SU-DHL-6 (cell line): Measurements from ENCODE around the gene RGS21.

Source experiments
- H2AFZ ChIP-seq: fragments of 200-600 bp; sonication (generic); 2 replicates; pipeline ENCODE4 v1.6.1; 2014; ENCODE audit warnings: low read depth, mild to moderate bottlenecking, moderate library complexity, mixed read lengths, antibody characterized with exemption, low read length; ENCODE audit not compliant: severe bottlenecking
- H3F3A ChIP-seq: fragments of 200-600 bp; shearing (Covaris generic); 2 replicates; pipeline ENCODE4 v1.6.0; 2016; ENCODE audit warnings: antibody characterized with exemption, mild to moderate bottlenecking; ENCODE audit not compliant: insufficient read depth
- H3K27ac ChIP-seq: fragments of 200-600 bp; sonication (generic); 2 replicates; pipeline ENCODE4 v1.5.1; 2016; ENCODE audit warnings: low read depth, mild to moderate bottlenecking, low read length, moderate library complexity, mixed read lengths
- H3K27me3 ChIP-seq: fragments of 200-600 bp; sonication (generic), shearing (Covaris generic); 2 replicates; pipeline ENCODE4 v1.6.0; 2014; ENCODE audit warnings: mild to moderate bottlenecking, low read length
- H3K36me3 ChIP-seq: fragments of 200-600 bp; sonication (generic); 2 replicates; pipeline ENCODE4 v1.6.1; 2014; ENCODE audit warnings: mild to moderate bottlenecking, low read length, mixed read lengths
- H3K4me2 ChIP-seq: fragments of 300-600, 200-600 bp; shearing (Covaris generic), sonication (generic); 2 replicates; pipeline ENCODE4 v1.6.0; 2014; ENCODE audit warnings: low read length, low read depth, mild to moderate bottlenecking; ENCODE audit not compliant: poor library complexity, severe bottlenecking
- H3K4me3 ChIP-seq: fragments of 200-600 bp; sonication (generic); 2 replicates; pipeline ENCODE4 v1.5.1; 2014; ENCODE audit warnings: antibody characterized with exemption, low read length, mild to moderate bottlenecking, mixed read lengths; ENCODE audit not compliant: insufficient read depth, poor library complexity, severe bottlenecking
- H3K79me2 ChIP-seq: fragments of 200-600 bp; sonication (generic); 2 replicates; pipeline ENCODE4 v1.6.1; 2014; ENCODE audit warnings: mild to moderate bottlenecking, low read length, moderate library complexity; ENCODE audit not compliant: insufficient read depth
- H3K9ac ChIP-seq: fragments of 200-600 bp; sonication (generic); 2 replicates; pipeline ENCODE4 v1.7.0; 2014; ENCODE audit warnings: mild to moderate bottlenecking, low read length
- H3K9me2 ChIP-seq: fragments of 200-600 bp; sonication (generic); replicated peaks from 2 replicates; pipeline ENCODE4 v1.6.1; 2014; ENCODE audit warnings: low read length; ENCODE audit not compliant: insufficient read depth
- H3K9me3 ChIP-seq: fragments of 200-600 bp; sonication (generic); 2 replicates; pipeline ENCODE4 v1.6.1; 2014; ENCODE audit warnings: low read length, mixed read lengths; ENCODE audit not compliant: insufficient read depth
- H4K20me1 ChIP-seq: fragments of 200-600 bp; sonication (generic); 2 replicates; pipeline ENCODE4 v1.6.1; 2014; ENCODE audit warnings: low read depth, mild to moderate bottlenecking, antibody characterized with exemption, low read length, moderate library complexity, mixed read lengths
- CTCF ChIP-seq: fragments of 200-600 bp; sonication (generic); IDR thresholded peaks from one replicate; pipeline ENCODE4 v1.5.1; 2017; ENCODE audit warnings: antibody characterized with exemption, mild to moderate bottlenecking, low read length, moderate library complexity; ENCODE audit not compliant: insufficient read depth, poor library complexity, severe bottlenecking
- EZH2phosphoT487 ChIP-seq: fragments of 200-600 bp; sonication (generic), shearing (Covaris generic); conservative IDR thresholded peaks from 2 replicates; pipeline ENCODE4 v1.6.1; 2018; ENCODE audit warnings: mild to moderate bottlenecking, antibody characterized with exemption, low read length, moderate library complexity, mixed read lengths

Gene RGS21

GRCh38 chr1:192272732-192273131, 44.1 kb upstream of the RGS21 start:
- H3K9ac ChIP-seq, result no peak overlapping the region
- no peak overlapping the region for H2AFZ ChIP-seq

GRCh38 chr1:192274588-192274987, 42.2 kb upstream of the RGS21 start:
- Histone ChIP-seq H3K36me3 (no peaks in the 10 kb centered on the region), H4K20me1 (no peaks in the 10 kb centered on the region), H3K4me3 (no peak overlapping the region), H3K27ac (no peak overlapping the region), H3K9ac (no peak overlapping the region), H3K27me3 (no peaks in the 10 kb centered on the region), H2AFZ (no peak overlapping the region), H3F3A (no peaks in the 10 kb centered on the region; the same call in 1 of the 2 replicates), H3K79me2 (no peaks in the 10 kb centered on the region), H3K9me3 (no peaks in the 10 kb centered on the region), H3K9me2 (no peaks in the 10 kb centered on the region), H3K4me2 (no peak overlapping the region)
- no peak for TF ChIP-seq CTCF
- no peak for TF ChIP-seq EZH2phosphoT487

More at GRCh38 chr1:192272732-192273131, 44.1 kb upstream of the RGS21 start:
- H3K27me3 ChIP-seq, result no peaks in the 10 kb centered on the region
- no peaks in the 10 kb centered on the region for H4K20me1 ChIP-seq
- no peaks in the 10 kb centered on the region for H3K36me3 ChIP-seq
- no peak overlapping the region for H3K27ac ChIP-seq
- H3K4me3 ChIP-seq, result no peak overlapping the region
- TF ChIP-seq EZH2phosphoT487 (no peak), CTCF (no peak)
- H3F3A ChIP-seq, result no peaks in the 10 kb centered on the region; the same call in 1 of the 2 replicates
- no peaks in the 10 kb centered on the region for H3K9me2 ChIP-seq
- H3K79me2 ChIP-seq, result no peaks in the 10 kb centered on the region
- H3K9me3 ChIP-seq, result no peaks in the 10 kb centered on the region
- no peak overlapping the region for H3K4me2 ChIP-seq

GRCh38 chr1:192277635-192278034, 39.2 kb upstream of the RGS21 start:
- no peak for TF ChIP-seq CTCF
- no peak for TF ChIP-seq EZH2phosphoT487

More at GRCh38 chr1:192277635-192278034, 39.2 kb upstream of the RGS21 start:
- no peaks in the 10 kb centered on the region for H3K36me3 ChIP-seq
- H4K20me1 ChIP-seq, result no peaks in the 10 kb centered on the region
- no peak overlapping the region for H3K9ac ChIP-seq
- H3K9me3 ChIP-seq, result peaks cover 7% of the 10 kb centered on the region; the same call in 1 of the 2 replicates
- H3K4me2 ChIP-seq, result no peak overlapping the region
- no peak overlapping the region for H3K4me3 ChIP-seq
- H3K9me2 ChIP-seq, result no peaks in the 10 kb centered on the region
- no peaks in the 10 kb centered on the region for H3K79me2 ChIP-seq
- H3K27me3 ChIP-seq, result no peaks in the 10 kb centered on the region
- no peak overlapping the region for H2AFZ ChIP-seq
- no peak overlapping the region for H3K27ac ChIP-seq
- H3F3A ChIP-seq, result no peaks in the 10 kb centered on the region; the same call in 1 of the 2 replicates
